Esophagus squamous epithelium (tissue), 5 donors: ENCODE data around the gene RITA1. TPM values are rescaled to one million over a fixed set of nuclear protein-coding genes. Genes with fewer than 3 reads are reported as not detected.

ENCODE experiments used
- DNase-seq: peaks from one replicate; lab custom pipeline; 2025; lab: John Stamatoyannopoulos, UW
- H3K27ac ChIP-seq, 4 donors: fragments of 200-600 bp; sonication (generic); one replicate each; pipeline ENCODE4 v1.5.1; 2016 to 2019; ENCODE audit warnings: mild to moderate bottlenecking in 1 of 4
- H3K27me3 ChIP-seq, 4 donors: fragments of 200-600 bp; sonication (generic); 1 replicate in 3 of 4; 2 replicates in 1 of 4; pipeline versions ENCODE4 v1.5.1 to v1.6.0; 2017 to 2021; ENCODE audit warnings: antibody characterized with exemption in 1 of 4
- H3K36me3 ChIP-seq, 3 donors: fragments of 200-600 bp; sonication (generic); one replicate each; pipeline ENCODE4 v1.5.1; 2016 to 2019
- H3K4me1 ChIP-seq, 3 donors: fragments of 200-600 bp; sonication (generic); one replicate each; pipeline ENCODE4 v1.5.1; 2017 to 2019
- H3K4me3 ChIP-seq, 4 donors: fragments of 200-600 bp; sonication (generic); 1 replicate in 3 of 4; 2 replicates in 1 of 4; pipeline ENCODE4 v1.5.1; 2016 to 2019; ENCODE audit warnings: mild to moderate bottlenecking in 2 of 4, moderate library complexity in 1 of 4
- H3K9me3 ChIP-seq, 3 donors: fragments of 200-600 bp; sonication (generic); one replicate each; pipeline ENCODE4 v1.5.1; 2016 to 2019
- POLR2A ChIP-seq, 4 donors: fragments of 450-650 bp; IDR thresholded peaks; one replicate each; pipeline ENCODE4 v1.6.1; 2017; ENCODE audit warnings: antibody characterized with exemption in 4 of 4, mild to moderate bottlenecking in 4 of 4, moderate library complexity in 3 of 4
- WGBS, 2 donors: methylation state at CpG; one replicate each; pipeline ENCODE4 v1.1.5; 2018; 5-methylcytosine and 5-hydroxymethylcytosine counted together
- intact Hi-C: fragments of 100-400 bp; cut with DNase I; formaldehyde crosslinking; loops from one replicate; pipeline ENCODE4 v1.15.0; 2022
- total RNA-seq, 4 donors: library from RNA; depleted of rRNA; stranded (reverse); fragments of >200 nt; gene quantifications; one replicate each; pipeline ENCODE4 v1.1.0, GENCODE V29; 2016
- TF ChIP-seq, protein P1 (sequence below), 6 experiments: fragments of 450-650 bp in 4 of 6; fragments of 200-600 bp in 2 of 6; sonication (generic) in 2 of 6; IDR thresholded peaks; one replicate each; pipeline ENCODE4 v1.5.1; 2016 to 2019; ENCODE audit warnings: antibody characterized with exemption in 6 of 6, mild to moderate bottlenecking in 4 of 6, moderate library complexity in 4 of 6
- donor health status: DM: yes; HTN: yes; CAD: no.

The RITA1 gene
- total RNA-seq, 4 donors from 2014 or later = 17.0 to 30.0 (median 20.3) TPM

DNA sequence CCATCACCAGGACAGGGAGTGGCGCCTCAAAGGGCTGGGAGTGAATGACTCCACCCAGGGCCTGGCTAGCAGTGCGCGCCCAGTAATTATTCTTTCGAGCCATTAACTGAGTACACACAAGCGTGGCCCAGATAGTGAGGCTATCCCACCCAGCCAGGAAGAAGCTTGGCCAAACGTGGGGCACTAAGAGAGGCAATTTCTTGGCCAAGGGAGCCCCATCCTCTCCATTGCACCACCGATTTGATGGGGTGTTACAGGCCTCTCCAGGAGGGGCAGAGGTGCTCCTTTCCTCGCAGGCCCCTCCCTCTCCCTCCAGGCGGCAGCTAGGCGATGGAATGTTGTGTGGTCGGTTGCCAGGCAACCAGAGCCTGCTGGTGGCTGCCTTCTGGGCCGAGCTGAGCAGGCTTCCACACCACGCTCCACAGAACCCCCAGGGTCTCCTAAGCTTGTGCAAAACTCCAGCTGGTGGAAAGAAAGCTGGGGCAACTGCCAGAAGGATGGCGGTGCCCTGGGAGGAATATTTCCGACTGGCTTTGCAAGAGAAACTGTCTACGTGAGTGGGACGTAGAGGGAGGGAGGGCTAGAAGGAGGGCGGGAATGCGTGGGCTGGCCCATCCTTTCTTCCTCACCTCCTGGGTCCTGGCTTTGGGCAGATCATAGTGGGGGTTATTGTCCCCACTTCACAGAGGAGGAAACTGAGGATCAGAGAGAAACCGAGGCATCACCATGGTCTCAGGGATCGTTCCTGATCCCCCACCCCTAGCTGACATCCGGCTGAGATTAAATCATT is 36.0 kb upstream of the RITA1 start, which contains the start of gene CFAP73:
CFAP73 (plus strand) TSS at position 364 of the 790 bp plus-strand sequence; CDS start at position 498, 134 bp downstream.
- Histone ChIP-seq H3K27me3 (peaks cover 0 to 46% (median 0%) of the 10 kb centered on the region in 4 donors), H3K9me3 (no peaks in the 10 kb centered on the region), H3K4me1 (peaks cover 0 to 39% (median 20%) of the 10 kb centered on the region in 3 donors), H3K36me3 (no peaks in the 10 kb centered on the region), H3K4me3 (peak within 1 kb of the TSS in 1 of 4 donors; percentile 26), H3K27ac (peak within 1 kb of the TSS in 2 of 4 donors; percentile 28 to 33)
- 20 to 26% methylated on average over 17 to 18 of the region's 22 CpGs for WGBS, 2 donors
- no peak for DNase-seq
- peak in 1 of 4 donors; percentile 14 for TF ChIP-seq POLR2A (IDR thresholded peaks at IDR 0.05)
- TF ChIP-seq, protein P1, sequence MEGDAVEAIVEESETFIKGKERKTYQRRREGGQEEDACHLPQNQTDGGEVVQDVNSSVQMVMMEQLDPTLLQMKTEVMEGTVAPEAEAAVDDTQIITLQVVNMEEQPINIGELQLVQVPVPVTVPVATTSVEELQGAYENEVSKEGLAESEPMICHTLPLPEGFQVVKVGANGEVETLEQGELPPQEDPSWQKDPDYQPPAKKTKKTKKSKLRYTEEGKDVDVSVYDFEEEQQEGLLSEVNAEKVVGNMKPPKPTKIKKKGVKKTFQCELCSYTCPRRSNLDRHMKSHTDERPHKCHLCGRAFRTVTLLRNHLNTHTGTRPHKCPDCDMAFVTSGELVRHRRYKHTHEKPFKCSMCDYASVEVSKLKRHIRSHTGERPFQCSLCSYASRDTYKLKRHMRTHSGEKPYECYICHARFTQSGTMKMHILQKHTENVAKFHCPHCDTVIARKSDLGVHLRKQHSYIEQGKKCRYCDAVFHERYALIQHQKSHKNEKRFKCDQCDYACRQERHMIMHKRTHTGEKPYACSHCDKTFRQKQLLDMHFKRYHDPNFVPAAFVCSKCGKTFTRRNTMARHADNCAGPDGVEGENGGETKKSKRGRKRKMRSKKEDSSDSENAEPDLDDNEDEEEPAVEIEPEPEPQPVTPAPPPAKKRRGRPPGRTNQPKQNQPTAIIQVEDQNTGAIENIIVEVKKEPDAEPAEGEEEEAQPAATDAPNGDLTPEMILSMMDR (IDR thresholded peaks at IDR 0.05) = peak in 1 of 6 experiments; percentile 25
- intact Hi-C loops = no loop called here

- WGBS, 2 donors = 84 to 89% methylated on average over 2 of the region's 3 CpGs
These were observed 33.9 kb upstream of the RITA1 start for GRCh38 chr12:113151655-113152054.

GRCh38 chr12:113152196-113152834 is 33.2 kb upstream of the RITA1 start:
- WGBS, 2 donors = 19 to 20% methylated on average over 9 of the region's 9 CpGs
- TF ChIP-seq, protein P1 (IDR thresholded peaks at IDR 0.05) = no peak
- no peak for TF ChIP-seq POLR2A (IDR thresholded peaks at IDR 0.05)
- Histone ChIP-seq H3K36me3 (peaks cover 0 to 5% (median 0%) of the 10 kb centered on the region in 3 donors), H3K27ac (no peak overlapping the region), H3K9me3 (no peaks in the 10 kb centered on the region), H3K4me1 (peaks cover 0 to 53% (median 24%) of the 10 kb centered on the region in 3 donors), H3K27me3 (peaks cover 0 to 61% (median 0%) of the 10 kb centered on the region in 4 donors), H3K4me3 (peak overlapping the region in 3 of 4 donors; percentile 35 to 68 (median 45))
- no peak for DNase-seq
- intact Hi-C loops = no loop called here

More at GRCh38 chr12:113151655-113152054, 33.9 kb upstream of the RITA1 start:
- no peaks in the 10 kb centered on the region for H3K36me3 ChIP-seq
- intact Hi-C loops = no loop called here
- peaks cover 0 to 61% (median 0%) of the 10 kb centered on the region in 4 donors for H3K27me3 ChIP-seq
- peaks cover 0 to 53% (median 24%) of the 10 kb centered on the region in 3 donors for H3K4me1 ChIP-seq
- TF ChIP-seq, protein P1 (IDR thresholded peaks at IDR 0.05) = no peak
- no peak for TF ChIP-seq POLR2A (IDR thresholded peaks at IDR 0.05)
- H3K27ac ChIP-seq = no peak overlapping the region
- DNase-seq = no peak
- no peak overlapping the region for H3K4me3 ChIP-seq
- no peaks in the 10 kb centered on the region for H3K9me3 ChIP-seq

- peak overlapping the region in 2 of 4 donors; percentile 37 to 40 for H3K27ac ChIP-seq
- peaks cover 0 to 61% (median 0%) of the 10 kb centered on the region in 4 donors for H3K27me3 ChIP-seq
- no peaks in the 10 kb centered on the region for H3K9me3 ChIP-seq
- peaks cover 0 to 13% (median 4%) of the 10 kb centered on the region in 3 donors for H3K36me3 ChIP-seq
- peaks cover 0 to 53% (median 24%) of the 10 kb centered on the region in 3 donors for H3K4me1 ChIP-seq
- peak overlapping the region; percentile 35 to 68 (median 40) for H3K4me3 ChIP-seq
- intact Hi-C loops = no loop called here
- no peak for DNase-seq
- WGBS, 2 donors = 2 to 11% methylated on average over 35 to 49 of the region's 70 CpGs
- TF ChIP-seq, protein P1 (IDR thresholded peaks at IDR 0.05) = peak in 5 of 6 experiments; percentile 11 to 64 (median 31)
- no peak for TF ChIP-seq POLR2A (IDR thresholded peaks at IDR 0.05)
These were observed 32.4 kb upstream of the RITA1 start for GRCh38 chr12:113152835-113153814.
